Activated naive CD8-positive, alpha-beta T cell treated with anti-CD3 and anti-CD28 coated beads, Interleukin-2, amount 50 U/mL, for 16 hours (primary cell): ENCODE results near the gene PLPPR5.

Experiments
- DNase-seq: peaks from one replicate; pipeline ENCODE4 v3.0.0-alpha.2; 2020; ENCODE audit warnings: low read depth, low spot score

Gene PLPPR5

GRCh38 chr1:98849969-98850636 is 154.6 kb downstream of the PLPPR5 start:
- no peak for DNase-seq

- no peak for DNase-seq
These were observed 162.4 kb downstream of the PLPPR5 start for GRCh38 chr1:98842241-98842640.
